WTC11 (cell line): ENCODE measurements around the gene STRA6.

Experiments used
- CREB1 ChIP-seq: sonication (generic); formaldehyde crosslinking; IDR thresholded peaks from 2 replicates; pipeline ENCODE4 v1.8.0; 2023; ENCODE audit warnings: mild to moderate bottlenecking, missing genetic modification reagents
- ESRRA ChIP-seq: sonication (generic); formaldehyde crosslinking; IDR thresholded peaks from 2 replicates; pipeline ENCODE4 v1.8.1; 2022; ENCODE audit warnings: mild to moderate bottlenecking, missing genetic modification reagents, borderline replicate concordance
- ETV6 ChIP-seq: sonication (generic); formaldehyde crosslinking; IDR thresholded peaks from 2 replicates; pipeline ENCODE4 v1.8.1; 2022; ENCODE audit warnings: mild to moderate bottlenecking, missing genetic modification reagents
- JUN ChIP-seq: sonication (generic); formaldehyde crosslinking; IDR thresholded peaks from 2 replicates; pipeline ENCODE4 v1.8.0; 2023; ENCODE audit warnings: mild to moderate bottlenecking, missing genetic modification reagents
- SP1 ChIP-seq: sonication (generic); formaldehyde crosslinking; conservative IDR thresholded peaks from 2 replicates; pipeline ENCODE4 v1.8.1; 2022; ENCODE audit warnings: missing genetic modification reagents
- TF ChIP-seq, protein P1 (sequence below): fragments of 200-600 bp; IDR thresholded peaks from 2 replicates; pipeline ENCODE4 v1.8.0; 2022; ENCODE audit warnings: antibody characterized with exemption
- TF ChIP-seq, protein P2 (sequence below): sonication (generic); formaldehyde crosslinking; IDR thresholded peaks from 2 replicates; pipeline ENCODE4 v1.8.0; 2023; ENCODE audit warnings: missing genetic modification reagents, mild to moderate bottlenecking, borderline replicate concordance
- TF ChIP-seq, protein P3 (sequence below): sonication (generic); formaldehyde crosslinking; IDR thresholded peaks from 2 replicates; pipeline ENCODE4 v1.8.0; 2023; ENCODE audit warnings: mild to moderate bottlenecking, missing genetic modification reagents
- TF ChIP-seq, protein P4 (sequence below): sonication (generic); formaldehyde crosslinking; IDR thresholded peaks from 2 replicates; pipeline ENCODE4 v1.8.0; 2022; ENCODE audit warnings: mild to moderate bottlenecking, missing genetic modification reagents
- TF ChIP-seq, protein P5 (sequence below): sonication (generic); formaldehyde crosslinking; IDR thresholded peaks from 2 replicates; pipeline ENCODE4 v1.8.1; 2023; ENCODE audit warnings: mild to moderate bottlenecking, missing genetic modification reagents, moderate library complexity

DNA sequence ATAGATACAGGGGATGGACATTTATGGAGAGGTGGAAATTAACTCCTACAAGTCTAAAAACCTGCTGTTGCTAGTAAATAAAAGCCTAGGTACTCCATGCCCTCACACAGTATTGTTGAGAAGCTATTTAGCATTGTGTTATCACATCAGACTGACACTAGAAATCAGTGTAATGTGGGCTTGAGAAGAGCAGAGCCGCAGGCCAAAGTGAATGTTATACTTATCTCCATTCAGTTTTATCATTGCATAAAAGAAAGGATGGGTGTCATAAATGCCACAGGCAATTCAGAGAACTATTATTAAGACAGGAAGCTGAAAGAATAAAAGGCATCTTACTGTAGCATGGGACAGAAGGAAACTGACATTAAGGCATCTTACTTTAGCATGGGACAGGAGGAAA lies 42.8 kb downstream of the STRA6 start:
- TF ChIP-seq ETV6 (CRISPR knock-in tag) (no peak), ESRRA (CRISPR knock-in tag) (no peak), CREB1 (no peak), JUN (CRISPR knock-in tag) (no peak), SP1 (CRISPR knock-in tag) (no peak)
- TF ChIP-seq, protein P1, sequence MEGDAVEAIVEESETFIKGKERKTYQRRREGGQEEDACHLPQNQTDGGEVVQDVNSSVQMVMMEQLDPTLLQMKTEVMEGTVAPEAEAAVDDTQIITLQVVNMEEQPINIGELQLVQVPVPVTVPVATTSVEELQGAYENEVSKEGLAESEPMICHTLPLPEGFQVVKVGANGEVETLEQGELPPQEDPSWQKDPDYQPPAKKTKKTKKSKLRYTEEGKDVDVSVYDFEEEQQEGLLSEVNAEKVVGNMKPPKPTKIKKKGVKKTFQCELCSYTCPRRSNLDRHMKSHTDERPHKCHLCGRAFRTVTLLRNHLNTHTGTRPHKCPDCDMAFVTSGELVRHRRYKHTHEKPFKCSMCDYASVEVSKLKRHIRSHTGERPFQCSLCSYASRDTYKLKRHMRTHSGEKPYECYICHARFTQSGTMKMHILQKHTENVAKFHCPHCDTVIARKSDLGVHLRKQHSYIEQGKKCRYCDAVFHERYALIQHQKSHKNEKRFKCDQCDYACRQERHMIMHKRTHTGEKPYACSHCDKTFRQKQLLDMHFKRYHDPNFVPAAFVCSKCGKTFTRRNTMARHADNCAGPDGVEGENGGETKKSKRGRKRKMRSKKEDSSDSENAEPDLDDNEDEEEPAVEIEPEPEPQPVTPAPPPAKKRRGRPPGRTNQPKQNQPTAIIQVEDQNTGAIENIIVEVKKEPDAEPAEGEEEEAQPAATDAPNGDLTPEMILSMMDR, result no peak
- TF ChIP-seq, protein P2, sequence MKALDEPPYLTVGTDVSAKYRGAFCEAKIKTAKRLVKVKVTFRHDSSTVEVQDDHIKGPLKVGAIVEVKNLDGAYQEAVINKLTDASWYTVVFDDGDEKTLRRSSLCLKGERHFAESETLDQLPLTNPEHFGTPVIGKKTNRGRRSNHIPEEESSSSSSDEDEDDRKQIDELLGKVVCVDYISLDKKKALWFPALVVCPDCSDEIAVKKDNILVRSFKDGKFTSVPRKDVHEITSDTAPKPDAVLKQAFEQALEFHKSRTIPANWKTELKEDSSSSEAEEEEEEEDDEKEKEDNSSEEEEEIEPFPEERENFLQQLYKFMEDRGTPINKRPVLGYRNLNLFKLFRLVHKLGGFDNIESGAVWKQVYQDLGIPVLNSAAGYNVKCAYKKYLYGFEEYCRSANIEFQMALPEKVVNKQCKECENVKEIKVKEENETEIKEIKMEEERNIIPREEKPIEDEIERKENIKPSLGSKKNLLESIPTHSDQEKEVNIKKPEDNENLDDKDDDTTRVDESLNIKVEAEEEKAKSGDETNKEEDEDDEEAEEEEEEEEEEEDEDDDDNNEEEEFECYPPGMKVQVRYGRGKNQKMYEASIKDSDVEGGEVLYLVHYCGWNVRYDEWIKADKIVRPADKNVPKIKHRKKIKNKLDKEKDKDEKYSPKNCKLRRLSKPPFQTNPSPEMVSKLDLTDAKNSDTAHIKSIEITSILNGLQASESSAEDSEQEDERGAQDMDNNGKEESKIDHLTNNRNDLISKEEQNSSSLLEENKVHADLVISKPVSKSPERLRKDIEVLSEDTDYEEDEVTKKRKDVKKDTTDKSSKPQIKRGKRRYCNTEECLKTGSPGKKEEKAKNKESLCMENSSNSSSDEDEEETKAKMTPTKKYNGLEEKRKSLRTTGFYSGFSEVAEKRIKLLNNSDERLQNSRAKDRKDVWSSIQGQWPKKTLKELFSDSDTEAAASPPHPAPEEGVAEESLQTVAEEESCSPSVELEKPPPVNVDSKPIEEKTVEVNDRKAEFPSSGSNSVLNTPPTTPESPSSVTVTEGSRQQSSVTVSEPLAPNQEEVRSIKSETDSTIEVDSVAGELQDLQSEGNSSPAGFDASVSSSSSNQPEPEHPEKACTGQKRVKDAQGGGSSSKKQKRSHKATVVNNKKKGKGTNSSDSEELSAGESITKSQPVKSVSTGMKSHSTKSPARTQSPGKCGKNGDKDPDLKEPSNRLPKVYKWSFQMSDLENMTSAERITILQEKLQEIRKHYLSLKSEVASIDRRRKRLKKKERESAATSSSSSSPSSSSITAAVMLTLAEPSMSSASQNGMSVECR (CRISPR knock-in tag), result no peak
- TF ChIP-seq, protein P3, sequence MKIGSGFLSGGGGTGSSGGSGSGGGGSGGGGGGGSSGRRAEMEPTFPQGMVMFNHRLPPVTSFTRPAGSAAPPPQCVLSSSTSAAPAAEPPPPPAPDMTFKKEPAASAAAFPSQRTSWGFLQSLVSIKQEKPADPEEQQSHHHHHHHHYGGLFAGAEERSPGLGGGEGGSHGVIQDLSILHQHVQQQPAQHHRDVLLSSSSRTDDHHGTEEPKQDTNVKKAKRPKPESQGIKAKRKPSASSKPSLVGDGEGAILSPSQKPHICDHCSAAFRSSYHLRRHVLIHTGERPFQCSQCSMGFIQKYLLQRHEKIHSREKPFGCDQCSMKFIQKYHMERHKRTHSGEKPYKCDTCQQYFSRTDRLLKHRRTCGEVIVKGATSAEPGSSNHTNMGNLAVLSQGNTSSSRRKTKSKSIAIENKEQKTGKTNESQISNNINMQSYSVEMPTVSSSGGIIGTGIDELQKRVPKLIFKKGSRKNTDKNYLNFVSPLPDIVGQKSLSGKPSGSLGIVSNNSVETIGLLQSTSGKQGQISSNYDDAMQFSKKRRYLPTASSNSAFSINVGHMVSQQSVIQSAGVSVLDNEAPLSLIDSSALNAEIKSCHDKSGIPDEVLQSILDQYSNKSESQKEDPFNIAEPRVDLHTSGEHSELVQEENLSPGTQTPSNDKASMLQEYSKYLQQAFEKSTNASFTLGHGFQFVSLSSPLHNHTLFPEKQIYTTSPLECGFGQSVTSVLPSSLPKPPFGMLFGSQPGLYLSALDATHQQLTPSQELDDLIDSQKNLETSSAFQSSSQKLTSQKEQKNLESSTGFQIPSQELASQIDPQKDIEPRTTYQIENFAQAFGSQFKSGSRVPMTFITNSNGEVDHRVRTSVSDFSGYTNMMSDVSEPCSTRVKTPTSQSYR (CRISPR knock-in tag), result no peak
- TF ChIP-seq, protein P4, sequence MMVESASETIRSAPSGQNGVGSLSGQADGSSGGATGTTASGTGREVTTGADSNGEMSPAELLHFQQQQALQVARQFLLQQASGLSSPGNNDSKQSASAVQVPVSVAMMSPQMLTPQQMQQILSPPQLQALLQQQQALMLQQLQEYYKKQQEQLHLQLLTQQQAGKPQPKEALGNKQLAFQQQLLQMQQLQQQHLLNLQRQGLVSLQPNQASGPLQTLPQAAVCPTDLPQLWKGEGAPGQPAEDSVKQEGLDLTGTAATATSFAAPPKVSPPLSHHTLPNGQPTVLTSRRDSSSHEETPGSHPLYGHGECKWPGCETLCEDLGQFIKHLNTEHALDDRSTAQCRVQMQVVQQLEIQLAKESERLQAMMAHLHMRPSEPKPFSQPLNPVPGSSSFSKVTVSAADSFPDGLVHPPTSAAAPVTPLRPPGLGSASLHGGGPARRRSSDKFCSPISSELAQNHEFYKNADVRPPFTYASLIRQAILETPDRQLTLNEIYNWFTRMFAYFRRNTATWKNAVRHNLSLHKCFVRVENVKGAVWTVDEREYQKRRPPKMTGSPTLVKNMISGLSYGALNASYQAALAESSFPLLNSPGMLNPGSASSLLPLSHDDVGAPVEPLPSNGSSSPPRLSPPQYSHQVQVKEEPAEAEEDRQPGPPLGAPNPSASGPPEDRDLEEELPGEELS (CRISPR knock-in tag), result no peak
- TF ChIP-seq, protein P5, sequence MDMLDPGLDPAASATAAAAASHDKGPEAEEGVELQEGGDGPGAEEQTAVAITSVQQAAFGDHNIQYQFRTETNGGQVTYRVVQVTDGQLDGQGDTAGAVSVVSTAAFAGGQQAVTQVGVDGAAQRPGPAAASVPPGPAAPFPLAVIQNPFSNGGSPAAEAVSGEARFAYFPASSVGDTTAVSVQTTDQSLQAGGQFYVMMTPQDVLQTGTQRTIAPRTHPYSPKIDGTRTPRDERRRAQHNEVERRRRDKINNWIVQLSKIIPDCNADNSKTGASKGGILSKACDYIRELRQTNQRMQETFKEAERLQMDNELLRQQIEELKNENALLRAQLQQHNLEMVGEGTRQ, result no peak
